Body of pancreas (tissue), 4 donors: ENCODE data around the gene IFNA7.

Experiments
- CTCF ChIP-seq, 7 experiments: fragments of 450-650 bp in 4 of 7; fragments of 200-600 bp in 3 of 7; sonication (generic) in 3 of 7; IDR thresholded peaks; one replicate each; pipeline ENCODE4 v1.5.1; 2016 to 2019; ENCODE audit warnings: antibody characterized with exemption in 7 of 7
- POLR2A ChIP-seq, 3 donors: fragments of 450-650 bp; IDR thresholded peaks; one replicate each; pipeline ENCODE4 v1.6.1; 2016; ENCODE audit warnings: antibody characterized with exemption in 3 of 3, mild to moderate bottlenecking in 2 of 3

GRCh38 chr9:21244836-21245235 is 42.8 kb upstream of the IFNA7 start:
- no peak for TF ChIP-seq CTCF (IDR thresholded peaks at IDR 0.05)
- no peak for TF ChIP-seq POLR2A (IDR thresholded peaks at IDR 0.05)
